ENCODE data around the gene OGN.

The OGN gene

DNA sequence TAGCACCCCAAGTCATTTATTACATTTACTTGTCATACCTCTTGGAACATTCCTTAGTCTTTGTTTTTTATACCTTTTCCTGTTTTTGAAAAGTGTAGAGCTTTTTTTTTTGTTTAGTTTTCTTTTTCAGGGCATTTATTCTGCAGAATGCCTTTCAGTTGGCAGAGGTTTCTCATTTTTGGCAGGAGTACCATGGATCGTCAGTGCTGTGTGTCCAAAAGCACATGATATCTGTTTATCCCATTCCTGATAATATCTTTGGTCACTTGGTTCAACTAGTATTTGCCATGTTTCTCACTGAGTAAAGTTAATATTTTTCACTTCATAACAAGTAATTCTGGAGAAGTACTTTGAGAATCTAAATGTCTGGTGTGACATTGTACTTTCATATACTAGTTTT lies 10.7 kb downstream of the OGN start (continued):
- TF ChIP-seq ZBTB21 (tag by site-specific recombination; IDR thresholded peaks at IDR 0.05) (no peak), ZNF302 (tag by site-specific recombination; IDR thresholded peaks at IDR 0.05; ENCODE audit: low read depth) (no peak)
- TF ChIP-seq, protein P1, sequence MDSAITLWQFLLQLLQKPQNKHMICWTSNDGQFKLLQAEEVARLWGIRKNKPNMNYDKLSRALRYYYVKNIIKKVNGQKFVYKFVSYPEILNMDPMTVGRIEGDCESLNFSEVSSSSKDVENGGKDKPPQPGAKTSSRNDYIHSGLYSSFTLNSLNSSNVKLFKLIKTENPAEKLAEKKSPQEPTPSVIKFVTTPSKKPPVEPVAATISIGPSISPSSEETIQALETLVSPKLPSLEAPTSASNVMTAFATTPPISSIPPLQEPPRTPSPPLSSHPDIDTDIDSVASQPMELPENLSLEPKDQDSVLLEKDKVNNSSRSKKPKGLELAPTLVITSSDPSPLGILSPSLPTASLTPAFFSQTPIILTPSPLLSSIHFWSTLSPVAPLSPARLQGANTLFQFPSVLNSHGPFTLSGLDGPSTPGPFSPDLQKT (IDR thresholded peaks at IDR 0.05; ENCODE audit: borderline replicate concordance, low read depth, low read length), result no peak
- TF ChIP-seq, protein P2, sequence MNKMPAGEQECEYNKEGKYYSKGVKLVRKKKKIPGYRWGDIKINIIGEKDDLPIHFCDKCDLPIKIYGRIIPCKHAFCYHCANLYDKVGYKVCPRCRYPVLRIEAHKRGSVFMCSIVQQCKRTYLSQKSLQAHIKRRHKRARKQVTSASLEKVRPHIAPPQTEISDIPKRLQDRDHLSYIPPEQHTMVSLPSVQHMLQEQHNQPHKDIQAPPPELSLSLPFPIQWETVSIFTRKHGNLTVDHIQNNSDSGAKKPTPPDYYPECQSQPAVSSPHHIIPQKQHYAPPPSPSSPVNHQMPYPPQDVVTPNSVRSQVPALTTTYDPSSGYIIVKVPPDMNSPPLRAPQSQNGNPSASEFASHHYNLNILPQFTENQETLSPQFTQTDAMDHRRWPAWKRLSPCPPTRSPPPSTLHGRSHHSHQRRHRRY (tag by site-specific recombination; IDR thresholded peaks at IDR 0.05), result no peak
- TF ChIP-seq, protein P3, sequence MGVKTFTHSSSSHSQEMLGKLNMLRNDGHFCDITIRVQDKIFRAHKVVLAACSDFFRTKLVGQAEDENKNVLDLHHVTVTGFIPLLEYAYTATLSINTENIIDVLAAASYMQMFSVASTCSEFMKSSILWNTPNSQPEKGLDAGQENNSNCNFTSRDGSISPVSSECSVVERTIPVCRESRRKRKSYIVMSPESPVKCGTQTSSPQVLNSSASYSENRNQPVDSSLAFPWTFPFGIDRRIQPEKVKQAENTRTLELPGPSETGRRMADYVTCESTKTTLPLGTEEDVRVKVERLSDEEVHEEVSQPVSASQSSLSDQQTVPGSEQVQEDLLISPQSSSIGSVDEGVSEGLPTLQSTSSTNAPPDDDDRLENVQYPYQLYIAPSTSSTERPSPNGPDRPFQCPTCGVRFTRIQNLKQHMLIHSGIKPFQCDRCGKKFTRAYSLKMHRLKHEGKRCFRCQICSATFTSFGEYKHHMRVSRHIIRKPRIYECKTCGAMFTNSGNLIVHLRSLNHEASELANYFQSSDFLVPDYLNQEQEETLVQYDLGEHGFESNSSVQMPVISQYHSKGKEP (tag by site-specific recombination; IDR thresholded peaks at IDR 0.05), result no peak

DNA sequence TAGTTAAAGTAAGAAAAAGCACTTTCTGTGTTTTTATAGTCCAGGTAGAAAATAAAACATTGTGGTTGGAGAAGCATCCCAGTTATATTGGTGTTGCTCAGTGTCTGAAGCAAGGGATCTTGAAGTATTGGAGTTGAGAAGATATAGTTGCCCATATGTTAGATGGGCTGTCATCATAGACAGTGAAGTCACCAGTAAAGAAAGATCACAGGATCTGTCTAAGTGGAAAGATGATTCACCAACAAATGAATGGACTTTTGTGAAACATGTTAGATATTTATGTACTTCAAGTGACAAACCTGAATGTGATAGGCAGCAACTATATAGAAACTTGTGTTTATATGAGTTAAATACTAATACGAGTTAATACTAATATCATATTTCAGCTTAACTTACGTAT lies 11.7 kb downstream of the OGN start:
- Histone ChIP-seq H3K9me3 (ENCODE audit: control insufficient read depth, insufficient read depth, low read depth, low read length) (no peaks in the 10 kb centered on the region), H3K36me3 (ENCODE audit: control insufficient read depth in 2 of 2, insufficient read depth in 1 of 2, low read length in 2 of 2) (no peaks in the 10 kb centered on the region), H3K27ac (ENCODE audit: extremely low read depth, low read depth, low read length) (no peak overlapping the region), H3K4me3 (ENCODE audit: low read depth, low read length) (no peak overlapping the region), H3K4me1 (ENCODE audit: control insufficient read depth, insufficient read depth, low read length) (no peaks in the 10 kb centered on the region)
- ChIA-PET CTCF (no interaction called here), POLR2A (no interaction called here)
- TF ChIP-seq REPIN1 (tag by site-specific recombination; IDR thresholded peaks at IDR 0.05; ENCODE audit: low read depth) (no peak), ZNF335 (tag by site-specific recombination; conservative IDR thresholded peaks at IDR 0.05) (no peak), ZNF16 (tag by site-specific recombination; IDR thresholded peaks at IDR 0.05; ENCODE audit: low read depth) (no peak), ZBTB1 (tag by site-specific recombination; IDR thresholded peaks at IDR 0.05) (no peak)

DNA sequence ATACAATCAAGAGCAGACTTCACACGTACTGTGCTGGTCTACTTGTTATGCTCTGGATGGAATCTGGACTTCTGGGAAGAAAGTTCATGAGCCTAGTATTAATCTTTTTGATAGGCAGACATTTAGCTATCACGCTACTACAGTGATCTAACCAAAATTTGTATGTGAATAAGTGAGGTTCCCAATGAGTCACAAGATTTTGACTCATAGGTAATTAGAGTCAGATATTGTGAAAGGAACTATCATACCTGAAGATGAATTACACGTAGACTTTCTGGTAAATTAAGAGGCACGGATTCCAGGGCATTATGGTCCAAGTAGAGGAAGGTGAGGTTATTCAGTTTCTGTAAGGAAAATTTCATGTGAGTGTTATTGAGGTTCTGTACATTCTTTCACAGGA lies 18.4 kb downstream of the OGN start:
- H3K27ac ChIP-seq (ENCODE audit: extremely low read depth, low read depth, low read length), result no peak overlapping the region
- H3K4me1 ChIP-seq (ENCODE audit: control insufficient read depth, insufficient read depth, low read length), result peaks cover 7% of the 10 kb centered on the region
- ChIA-PET CTCF (no interaction called here), POLR2A (no interaction called here)
- TF ChIP-seq, protein P4, sequence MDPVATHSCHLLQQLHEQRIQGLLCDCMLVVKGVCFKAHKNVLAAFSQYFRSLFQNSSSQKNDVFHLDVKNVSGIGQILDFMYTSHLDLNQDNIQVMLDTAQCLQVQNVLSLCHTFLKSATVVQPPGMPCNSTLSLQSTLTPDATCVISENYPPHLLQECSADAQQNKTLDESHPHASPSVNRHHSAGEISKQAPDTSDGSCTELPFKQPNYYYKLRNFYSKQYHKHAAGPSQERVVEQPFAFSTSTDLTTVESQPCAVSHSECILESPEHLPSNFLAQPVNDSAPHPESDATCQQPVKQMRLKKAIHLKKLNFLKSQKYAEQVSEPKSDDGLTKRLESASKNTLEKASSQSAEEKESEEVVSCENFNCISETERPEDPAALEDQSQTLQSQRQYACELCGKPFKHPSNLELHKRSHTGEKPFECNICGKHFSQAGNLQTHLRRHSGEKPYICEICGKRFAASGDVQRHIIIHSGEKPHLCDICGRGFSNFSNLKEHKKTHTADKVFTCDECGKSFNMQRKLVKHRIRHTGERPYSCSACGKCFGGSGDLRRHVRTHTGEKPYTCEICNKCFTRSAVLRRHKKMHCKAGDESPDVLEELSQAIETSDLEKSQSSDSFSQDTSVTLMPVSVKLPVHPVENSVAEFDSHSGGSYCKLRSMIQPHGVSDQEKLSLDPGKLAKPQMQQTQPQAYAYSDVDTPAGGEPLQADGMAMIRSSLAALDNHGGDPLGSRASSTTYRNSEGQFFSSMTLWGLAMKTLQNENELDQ (tag by site-specific recombination; IDR thresholded peaks at IDR 0.05; ENCODE audit: low read depth), result no peak
- TF ChIP-seq, protein P2 (tag by site-specific recombination; IDR thresholded peaks at IDR 0.05), result no peak
- TF ChIP-seq ZNF621 (tag by site-specific recombination; IDR thresholded peaks at IDR 0.05) (no peak), GLIS2 (tag by site-specific recombination; IDR thresholded peaks at IDR 0.05) (no peak), ZNF544 (tag by site-specific recombination; IDR thresholded peaks at IDR 0.05) (no peak), ZNF76 (tag by site-specific recombination; IDR thresholded peaks at IDR 0.05; ENCODE audit: borderline replicate concordance, low read depth) (no peak), MYNN (tag by site-specific recombination; IDR thresholded peaks at IDR 0.05; ENCODE audit: borderline replicate concordance) (no peak), SP2 (tag by site-specific recombination; IDR thresholded peaks at IDR 0.05) (no peak), ZFP37 (tag by site-specific recombination; IDR thresholded peaks at IDR 0.05) (no peak), ZNF16 (tag by site-specific recombination; IDR thresholded peaks at IDR 0.05; ENCODE audit: low read depth) (no peak)
- no peaks in the 10 kb centered on the region for H3K9me3 ChIP-seq (ENCODE audit: control insufficient read depth, insufficient read depth, low read depth, low read length)
- H3K4me3 ChIP-seq (ENCODE audit: low read depth, low read length), result no peak overlapping the region
- no peaks in the 10 kb centered on the region for H3K36me3 ChIP-seq (ENCODE audit: control insufficient read depth in 2 of 2, insufficient read depth in 1 of 2, low read length in 2 of 2)

All from HEK293 (cell line).